ENCODE data around the gene CCNB1IP1.
"Not testable (repeated sequence)": the region's sequence is repeated elsewhere in the genome, so short reads cannot be mapped to it uniquely, and the experiment has no call there.

GRCh38 chr14:20341032-20341431 is 8.0 kb upstream of the CCNB1IP1 start:
- not testable (repeated sequence) for TF ChIP-seq CTCF, POLR2AphosphoS5, POLR2A (IDR thresholded peaks at IDR 0.05)
